Measurements from ENCODE around the gene TNFRSF11A.

The TNFRSF11A gene

DNA sequence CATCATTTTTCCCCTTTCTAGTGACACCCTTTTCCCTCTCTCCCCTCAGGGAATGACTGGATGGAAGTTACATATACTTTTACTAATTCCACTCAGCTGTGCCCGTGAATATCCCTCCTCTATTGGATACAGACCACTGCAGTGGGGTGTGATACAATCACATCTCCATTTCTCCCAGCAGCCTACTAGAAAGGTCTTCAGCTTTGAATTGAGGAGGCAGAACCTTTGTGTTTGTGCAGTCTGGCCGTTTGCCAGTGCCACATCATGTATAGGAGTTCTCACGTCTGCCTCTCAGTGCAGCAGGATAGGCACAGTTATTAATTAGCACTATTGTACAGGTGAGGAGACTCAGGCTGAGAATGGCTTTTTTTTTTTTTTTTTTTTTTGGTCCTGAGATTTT, 16.4 kb downstream of the TNFRSF11A start:
- Mint-ChIP-seq H3K36me3 (ENCODE audit: insufficient read depth) (no peaks in the 10 kb centered on the region), H3K27me3 (peaks cover 33 to 56% of the 10 kb centered on the region in 2 donors), H3K4me1 (ENCODE audit: low read depth in 2 of 2) (peaks cover 0 to 5% of the 10 kb centered on the region in 2 donors), H3K4me3 (no peak overlapping the region), H3K9me3 (no peaks in the 10 kb centered on the region), H3K27ac (no peak overlapping the region)
- no peak for ATAC-seq (replicated peaks)
- no peak for DNase-seq

DNA sequence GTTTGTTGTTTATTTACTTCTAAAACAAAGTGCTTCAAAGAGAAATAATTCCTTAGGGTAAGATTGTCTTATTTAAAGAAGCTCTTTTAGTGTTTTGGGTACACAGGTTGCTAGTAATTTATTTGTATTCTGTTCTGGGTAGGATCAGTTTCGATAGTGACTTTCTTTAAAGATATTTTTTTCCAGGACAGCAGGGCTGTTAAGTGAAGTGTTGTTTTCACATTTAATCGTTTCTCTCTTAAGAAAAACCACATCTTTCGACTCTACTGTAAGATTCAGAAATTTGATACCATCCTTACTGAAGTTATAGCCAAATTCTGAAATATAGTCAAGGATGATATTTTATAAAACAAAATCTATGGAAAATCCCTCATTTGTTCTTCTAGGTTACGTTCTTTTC, 17.8 kb downstream of the TNFRSF11A start:
- no peaks in the 10 kb centered on the region for H3K9me3 Mint-ChIP-seq
- no peaks in the 10 kb centered on the region for H3K36me3 Mint-ChIP-seq (ENCODE audit: insufficient read depth)
- peaks cover 33 to 53% of the 10 kb centered on the region in 2 donors for H3K27me3 Mint-ChIP-seq
- no peak overlapping the region for H3K27ac Mint-ChIP-seq
- no peak for DNase-seq
- H3K4me3 Mint-ChIP-seq = no peak overlapping the region
- ATAC-seq (replicated peaks) = no peak
- peaks cover 0 to 12% of the 10 kb centered on the region in 2 donors for H3K4me1 Mint-ChIP-seq (ENCODE audit: low read depth in 2 of 2)

DNA sequence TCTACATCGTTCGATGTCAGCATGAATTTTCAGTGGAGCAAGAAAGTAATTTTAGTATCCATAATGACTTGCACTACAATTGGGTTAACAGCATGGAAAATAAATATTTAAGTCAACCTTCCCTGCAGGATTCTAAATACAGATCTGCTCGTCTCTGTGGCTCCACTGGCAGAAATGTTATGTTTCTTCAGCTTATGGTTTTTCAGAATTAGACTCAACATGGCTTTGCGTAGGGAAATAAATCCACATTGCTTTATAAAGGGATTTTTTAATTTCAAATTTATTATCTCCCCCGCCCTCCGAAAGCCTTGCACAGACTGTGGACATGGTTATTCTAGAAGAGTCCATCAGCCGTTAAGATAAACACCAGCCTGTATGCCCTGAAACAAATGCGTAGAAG, 18.2 kb downstream of the TNFRSF11A start:
- H3K36me3 Mint-ChIP-seq (ENCODE audit: insufficient read depth) = no peaks in the 10 kb centered on the region
- H3K4me1 Mint-ChIP-seq (ENCODE audit: low read depth in 2 of 2) = peaks cover 0 to 12% of the 10 kb centered on the region in 2 donors
- no peak overlapping the region for H3K27ac Mint-ChIP-seq
- H3K4me3 Mint-ChIP-seq = no peak overlapping the region
- H3K27me3 Mint-ChIP-seq = peaks cover 30 to 49% of the 10 kb centered on the region in 2 donors
- H3K9me3 Mint-ChIP-seq = no peaks in the 10 kb centered on the region
- DNase-seq (no peak), ATAC-seq (replicated peaks) (no peak)

DNA sequence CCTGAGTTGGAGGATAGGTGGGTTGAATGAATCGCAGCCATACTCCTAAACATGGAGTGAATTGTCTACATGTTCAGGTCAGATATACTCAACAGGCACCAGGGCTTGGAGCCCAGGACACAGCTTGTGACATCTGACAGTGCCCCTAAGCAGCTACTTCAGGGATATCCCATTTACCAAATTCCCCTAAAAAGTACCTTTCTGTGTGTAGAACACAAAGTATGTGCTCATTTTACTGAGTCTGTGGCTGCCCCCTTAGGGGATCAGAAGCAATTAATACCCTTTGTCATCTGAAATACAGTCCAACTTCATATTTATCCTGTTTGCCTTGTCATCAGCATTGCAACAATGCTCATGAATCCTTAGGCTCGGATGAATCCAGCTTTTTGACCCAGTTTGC, 20.8 kb downstream of the TNFRSF11A start:
- DNase-seq (no peak), ATAC-seq (replicated peaks) (no peak)
- H3K27me3 Mint-ChIP-seq = peaks cover 20 to 40% of the 10 kb centered on the region in 2 donors
- peaks cover 0 to 7% of the 10 kb centered on the region in 2 donors for H3K4me1 Mint-ChIP-seq (ENCODE audit: low read depth in 2 of 2)
- H3K4me3 Mint-ChIP-seq = no peak overlapping the region
- H3K36me3 Mint-ChIP-seq (ENCODE audit: insufficient read depth) = no peaks in the 10 kb centered on the region
- H3K27ac Mint-ChIP-seq = no peak overlapping the region
- no peaks in the 10 kb centered on the region for H3K9me3 Mint-ChIP-seq

DNA sequence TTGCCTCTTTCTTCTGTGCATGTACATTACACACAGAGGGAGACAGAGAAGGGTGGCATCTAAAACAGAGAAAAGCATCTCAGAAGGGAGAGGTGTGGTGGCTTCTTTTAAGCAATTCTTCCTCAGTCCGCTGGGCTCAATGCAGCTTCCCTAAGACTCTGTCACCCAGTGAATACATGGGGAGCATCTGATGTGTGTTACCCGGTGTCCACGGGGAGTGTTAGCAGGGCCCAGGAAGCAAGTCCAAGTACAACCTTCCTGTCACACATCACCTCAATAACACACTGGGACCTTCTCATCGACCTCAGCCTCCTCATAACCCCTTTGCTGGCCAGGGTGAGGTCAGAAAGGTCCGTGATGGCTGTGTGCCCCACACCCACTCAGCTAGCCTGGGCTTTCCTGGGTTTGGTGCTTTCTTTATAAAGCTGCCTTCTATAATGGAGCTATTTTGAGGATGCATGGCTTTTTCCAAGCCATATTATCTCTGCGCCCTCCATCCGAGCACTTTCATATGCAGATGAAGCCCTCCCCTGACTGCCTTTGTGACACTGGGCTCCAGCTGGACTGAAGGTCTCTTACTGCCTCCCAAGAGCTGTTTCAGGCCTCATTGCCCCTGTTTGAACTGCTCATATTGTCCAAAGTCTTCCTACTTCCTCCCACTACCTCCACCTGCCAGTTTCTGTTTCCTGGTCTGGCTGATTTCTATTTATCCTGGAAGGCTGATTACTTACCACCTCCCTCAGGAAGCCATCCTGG, 21.4 kb downstream of the TNFRSF11A start:
- peaks cover 0 to 7% of the 10 kb centered on the region in 2 donors for H3K4me1 Mint-ChIP-seq (ENCODE audit: low read depth in 2 of 2)
- no peak overlapping the region for H3K27ac Mint-ChIP-seq
- peaks cover 15 to 34% of the 10 kb centered on the region in 2 donors for H3K27me3 Mint-ChIP-seq
- DNase-seq = no peak
- H3K4me3 Mint-ChIP-seq = no peak overlapping the region
- H3K9me3 Mint-ChIP-seq = no peaks in the 10 kb centered on the region
- ATAC-seq (replicated peaks) = no peak
- H3K36me3 Mint-ChIP-seq (ENCODE audit: insufficient read depth) = no peaks in the 10 kb centered on the region

DNA sequence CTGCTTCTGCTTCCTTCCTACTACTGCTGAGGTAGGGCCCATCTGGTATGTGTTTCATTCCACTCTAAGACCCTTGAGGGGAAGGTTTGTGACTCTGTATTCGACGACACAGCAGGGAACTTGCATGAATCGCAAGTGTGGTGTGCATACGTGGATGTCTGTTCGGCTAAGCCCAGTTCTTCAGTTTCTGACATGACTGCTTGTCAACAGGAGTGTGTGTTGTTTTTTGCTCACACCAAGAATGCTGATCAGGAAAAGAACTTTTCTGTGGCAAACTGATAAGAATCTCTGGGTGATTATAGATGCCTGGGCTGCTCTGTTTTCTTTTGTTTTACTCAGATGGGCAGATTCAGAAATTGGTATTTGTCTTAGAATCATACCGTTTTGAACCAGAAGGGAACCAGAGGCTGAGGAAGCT, 22.0 kb downstream of the TNFRSF11A start:
- H3K4me3 Mint-ChIP-seq = no peak overlapping the region
- ATAC-seq (replicated peaks) (no peak), DNase-seq (no peak)
- no peak overlapping the region for H3K27ac Mint-ChIP-seq
- H3K27me3 Mint-ChIP-seq = peaks cover 13 to 31% of the 10 kb centered on the region in 2 donors
- no peaks in the 10 kb centered on the region for H3K9me3 Mint-ChIP-seq
- H3K4me1 Mint-ChIP-seq (ENCODE audit: low read depth in 2 of 2) = peaks cover 0 to 7% of the 10 kb centered on the region in 2 donors
- H3K36me3 Mint-ChIP-seq (ENCODE audit: insufficient read depth) = no peaks in the 10 kb centered on the region

DNA sequence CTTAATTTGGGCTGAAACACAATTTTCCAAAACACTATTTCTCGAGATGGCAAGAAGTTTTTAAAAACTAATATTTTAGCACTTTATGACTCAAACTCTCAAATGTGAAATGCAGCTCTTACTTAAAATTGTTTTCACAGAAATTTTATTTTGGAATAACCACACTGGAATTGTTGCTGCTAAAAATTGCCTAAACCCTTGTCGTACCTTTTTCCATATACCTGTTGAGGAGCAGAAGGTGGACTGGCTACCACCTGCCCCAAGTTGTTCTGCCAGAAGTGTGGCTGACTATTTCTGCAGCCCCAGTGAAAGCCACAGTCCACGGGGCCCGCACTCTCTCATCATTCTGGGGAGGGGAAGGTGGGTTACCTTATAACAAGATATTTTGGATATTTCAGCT, 23.4 kb downstream of the TNFRSF11A start:
- Mint-ChIP-seq H3K27me3 (peaks cover 19 to 31% of the 10 kb centered on the region in 2 donors), H3K27ac (no peak overlapping the region), H3K36me3 (ENCODE audit: insufficient read depth) (no peaks in the 10 kb centered on the region), H3K4me1 (ENCODE audit: low read depth in 2 of 2) (peaks cover 0 to 7% of the 10 kb centered on the region in 2 donors), H3K4me3 (no peak overlapping the region), H3K9me3 (no peaks in the 10 kb centered on the region)
- no peak for DNase-seq
- ATAC-seq (replicated peaks) = no peak

DNA sequence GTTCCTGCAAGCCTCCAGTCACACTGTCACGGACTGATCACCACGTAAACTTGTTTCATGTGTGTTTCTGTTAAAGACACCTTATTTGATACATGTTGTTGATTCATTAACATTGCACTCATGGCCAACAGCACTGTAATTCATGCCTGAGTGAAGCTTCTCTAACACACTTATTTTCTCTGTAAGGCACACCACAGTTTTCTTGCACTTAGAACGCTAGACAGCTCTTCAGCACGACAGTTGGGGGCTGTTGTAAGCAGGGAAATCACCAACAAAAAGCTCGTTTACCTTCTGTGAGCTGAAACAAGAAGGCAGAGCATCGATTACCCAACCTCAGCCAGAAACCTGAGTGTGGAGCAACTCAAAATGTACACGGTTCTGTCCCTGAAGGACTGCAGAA, 28.1 kb downstream of the TNFRSF11A start:
- ATAC-seq (replicated peaks) (no peak), DNase-seq (no peak)
- Mint-ChIP-seq H3K36me3 (ENCODE audit: insufficient read depth) (no peaks in the 10 kb centered on the region), H3K27me3 (peaks cover 6 to 27% of the 10 kb centered on the region in 2 donors), H3K9me3 (no peaks in the 10 kb centered on the region), H3K4me3 (no peak overlapping the region), H3K4me1 (ENCODE audit: low read depth in 2 of 2) (no peaks in the 10 kb centered on the region), H3K27ac (no peak overlapping the region)

DNA sequence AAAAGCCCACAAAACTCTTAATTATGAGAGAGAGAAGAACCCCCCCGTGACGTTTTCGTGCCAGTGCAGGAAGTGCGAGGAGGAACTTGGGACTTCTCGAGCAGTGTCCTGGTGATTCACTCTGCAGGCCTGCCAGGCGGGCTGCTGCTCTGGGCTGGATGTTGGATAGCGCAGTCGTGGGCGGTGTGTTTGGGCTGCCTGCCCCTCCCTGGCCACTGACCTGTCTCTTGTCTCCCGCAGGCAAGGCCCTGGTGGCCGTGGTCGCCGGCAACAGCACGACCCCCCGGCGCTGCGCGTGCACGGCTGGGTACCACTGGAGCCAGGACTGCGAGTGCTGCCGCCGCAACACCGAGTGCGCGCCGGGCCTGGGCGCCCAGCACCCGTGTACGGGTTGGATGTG, 29.0 kb downstream of the TNFRSF11A start:
- ATAC-seq (replicated peaks) = no peak

DNA sequence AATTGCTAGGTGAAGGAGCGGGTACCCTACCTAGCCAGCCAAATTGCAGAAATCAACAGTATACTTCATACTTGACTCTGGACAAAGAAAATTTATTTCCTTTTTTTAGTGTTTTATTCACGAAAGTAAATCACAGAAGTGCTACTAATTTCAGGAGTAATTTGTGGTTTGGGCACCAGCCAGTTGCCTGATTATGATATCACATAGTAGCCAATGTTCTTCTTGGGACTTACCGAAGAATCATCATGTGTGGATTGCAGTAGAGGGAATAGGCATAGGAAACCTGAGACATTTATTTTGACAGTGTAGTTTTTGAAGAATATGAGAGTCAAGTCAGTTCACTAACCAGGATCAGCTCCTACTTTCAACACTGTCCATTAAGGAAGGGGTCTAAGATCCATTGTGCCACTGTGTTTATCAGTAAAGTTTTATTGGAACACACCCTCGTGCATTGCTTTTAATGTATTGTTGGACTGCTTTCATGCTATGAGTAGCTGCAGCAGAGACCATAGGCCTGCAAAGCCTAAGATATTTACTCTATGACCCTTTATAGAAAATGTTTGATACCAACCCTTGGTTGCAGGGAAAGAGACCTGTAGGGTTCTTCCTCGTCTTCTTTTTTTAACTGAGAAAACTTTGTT, 32.1 kb downstream of the TNFRSF11A start:
- Mint-ChIP-seq H3K9me3 (no peaks in the 10 kb centered on the region), H3K4me3 (no peak overlapping the region), H3K27ac (no peak overlapping the region), H3K4me1 (ENCODE audit: low read depth in 2 of 2) (no peaks in the 10 kb centered on the region), H3K27me3 (peaks cover 10 to 26% of the 10 kb centered on the region in 2 donors), H3K36me3 (ENCODE audit: insufficient read depth) (no peaks in the 10 kb centered on the region)
- ATAC-seq (replicated peaks) (no peak), DNase-seq (no peak)

More for the DNA sequence above, 29.0 kb downstream of the TNFRSF11A start:
- Mint-ChIP-seq H3K36me3 (ENCODE audit: insufficient read depth) (no peaks in the 10 kb centered on the region), H3K27ac (no peak overlapping the region), H3K4me1 (ENCODE audit: low read depth in 2 of 2) (no peaks in the 10 kb centered on the region), H3K4me3 (no peak overlapping the region), H3K9me3 (no peaks in the 10 kb centered on the region), H3K27me3 (peaks cover 6 to 18% of the 10 kb centered on the region in 2 donors)
- no peak for DNase-seq

DNA sequence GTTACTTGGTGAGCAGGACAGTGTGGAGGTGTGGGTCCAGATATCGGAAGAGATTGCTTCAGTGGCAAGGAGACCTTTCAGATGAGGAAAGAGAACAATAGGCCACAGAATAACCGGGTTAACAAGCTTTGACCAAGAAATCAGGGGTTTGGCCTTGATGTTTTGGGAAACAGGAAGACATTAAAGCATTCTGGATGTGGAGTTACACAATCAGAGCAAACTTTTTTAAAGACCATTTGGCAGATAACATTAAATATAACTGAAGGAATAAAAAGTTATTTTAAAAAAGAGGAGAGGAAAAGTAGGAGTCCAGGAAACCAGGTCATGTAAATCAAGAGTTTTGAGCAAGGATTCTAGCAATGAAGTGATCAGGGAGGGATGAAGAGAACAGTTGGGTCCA, 35.7 kb downstream of the TNFRSF11A start:
- no peak for DNase-seq
- no peaks in the 10 kb centered on the region for H3K9me3 Mint-ChIP-seq
- no peak overlapping the region for H3K27ac Mint-ChIP-seq
- ATAC-seq (replicated peaks) = no peak
- peaks cover 2% of the 10 kb centered on the region for H3K36me3 Mint-ChIP-seq (ENCODE audit: insufficient read depth)
- no peak overlapping the region for H3K4me3 Mint-ChIP-seq
- no peaks in the 10 kb centered on the region for H3K4me1 Mint-ChIP-seq (ENCODE audit: low read depth in 2 of 2)
- H3K27me3 Mint-ChIP-seq = peaks cover 15 to 26% of the 10 kb centered on the region in 2 donors

DNA sequence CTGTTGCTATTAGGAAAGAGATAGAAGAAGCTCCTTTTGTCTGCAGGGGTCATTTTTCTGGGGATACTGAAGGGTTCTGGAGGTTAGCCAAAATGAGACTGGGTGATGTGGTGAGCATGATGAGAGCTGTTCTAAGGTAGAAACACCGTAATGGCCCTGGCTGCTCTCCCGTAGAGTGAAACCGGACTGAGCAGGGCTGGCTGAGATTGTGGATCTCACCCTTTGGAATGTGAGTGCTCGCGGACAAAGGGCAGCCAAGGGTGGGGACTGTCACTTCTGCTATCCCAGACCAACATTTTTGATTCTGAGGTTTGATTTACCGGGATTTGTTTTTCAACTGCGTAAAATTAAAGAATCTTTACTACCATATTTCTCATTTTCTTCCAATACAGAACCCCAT, 36.2 kb downstream of the TNFRSF11A start:
- Mint-ChIP-seq H3K4me1 (ENCODE audit: low read depth in 2 of 2) (no peaks in the 10 kb centered on the region), H3K4me3 (no peak overlapping the region), H3K27me3 (peaks cover 19 to 26% of the 10 kb centered on the region in 2 donors), H3K27ac (no peak overlapping the region), H3K9me3 (no peaks in the 10 kb centered on the region), H3K36me3 (ENCODE audit: insufficient read depth) (peaks cover 2% of the 10 kb centered on the region)
- no peak for DNase-seq
- ATAC-seq (replicated peaks) = no peak

DNA sequence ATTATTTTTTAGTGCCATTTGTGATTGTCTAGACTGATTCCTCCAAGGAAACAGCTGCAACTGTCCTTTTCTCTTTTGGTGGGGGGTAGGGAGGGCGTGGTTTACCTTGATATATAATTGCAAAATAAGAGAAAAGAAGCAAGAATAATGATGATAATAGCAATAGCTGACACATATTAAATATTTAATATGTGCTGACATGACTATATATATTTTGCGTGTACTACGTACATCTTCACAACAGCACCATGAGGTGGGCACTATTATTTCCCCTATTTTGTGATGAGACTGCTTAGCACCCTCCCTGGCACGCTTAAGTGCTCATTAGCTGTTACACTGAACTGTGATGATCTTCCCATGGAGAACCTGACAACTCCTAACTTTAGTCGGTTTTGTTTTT, 39.4 kb downstream of the TNFRSF11A start:
- H3K9me3 Mint-ChIP-seq = no peaks in the 10 kb centered on the region
- no peaks in the 10 kb centered on the region for H3K4me1 Mint-ChIP-seq (ENCODE audit: low read depth in 2 of 2)
- H3K36me3 Mint-ChIP-seq (ENCODE audit: insufficient read depth) = peaks cover 2% of the 10 kb centered on the region
- H3K4me3 Mint-ChIP-seq = no peak overlapping the region
- DNase-seq (no peak), ATAC-seq (replicated peaks) (no peak)
- peaks cover 26% of the 10 kb centered on the region in 2 donors for H3K27me3 Mint-ChIP-seq
- no peak overlapping the region for H3K27ac Mint-ChIP-seq

DNA sequence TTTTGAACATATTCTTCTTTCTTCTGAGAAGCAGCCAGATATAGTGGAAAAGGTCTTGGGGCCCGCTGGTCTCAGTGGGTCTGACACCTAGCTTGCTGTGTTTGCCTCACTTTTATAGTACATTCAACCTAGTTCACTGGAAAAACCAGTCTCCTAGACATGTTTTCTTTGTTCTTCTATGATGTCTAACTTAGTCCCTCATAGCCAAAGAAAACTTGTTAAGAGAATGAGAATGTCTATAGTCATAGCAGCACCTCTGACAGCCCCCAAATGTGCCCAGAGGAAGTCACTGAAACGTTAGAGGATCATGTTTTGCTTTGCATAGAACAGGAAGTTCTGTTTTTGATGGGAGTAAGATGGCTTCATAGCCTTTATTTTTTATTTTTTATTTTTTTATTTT, 40.3 kb downstream of the TNFRSF11A start:
- H3K9me3 Mint-ChIP-seq = no peaks in the 10 kb centered on the region
- peaks cover 23 to 29% of the 10 kb centered on the region in 2 donors for H3K27me3 Mint-ChIP-seq
- no peaks in the 10 kb centered on the region for H3K4me1 Mint-ChIP-seq (ENCODE audit: low read depth in 2 of 2)
- H3K4me3 Mint-ChIP-seq = no peak overlapping the region
- H3K36me3 Mint-ChIP-seq (ENCODE audit: insufficient read depth) = peaks cover 2% of the 10 kb centered on the region
- DNase-seq (no peak), ATAC-seq (replicated peaks) (no peak)
- no peak overlapping the region for H3K27ac Mint-ChIP-seq
